ENCODE measurements around the gene HAO2.
"Not testable (repeated sequence)": the region's sequence is repeated elsewhere in the genome, so short reads cannot be mapped to it uniquely, and the experiment has no call there.

The HAO2 gene

DNA sequence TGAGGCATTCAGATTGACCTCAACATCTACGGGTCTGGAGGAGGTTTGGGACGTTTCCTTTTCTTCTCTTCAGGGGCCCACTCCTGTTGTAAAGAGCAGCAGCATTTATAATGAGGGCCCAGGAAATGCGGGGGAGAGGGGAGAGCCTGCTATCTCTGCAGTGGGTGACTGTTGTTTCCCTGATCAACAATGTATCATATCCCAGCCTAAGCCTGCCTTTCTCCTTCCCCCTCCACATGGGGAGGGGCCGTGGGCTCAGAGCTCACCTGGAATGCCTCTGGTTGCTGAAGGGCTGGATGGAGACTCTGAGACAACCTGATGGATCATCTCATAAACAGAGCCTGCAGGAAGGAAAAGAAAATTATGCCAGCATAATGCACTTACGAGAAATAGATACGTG, 36.0 kb upstream of the HAO2 start:
- DNase-seq (ENCODE audit: insufficient read length, low spot score) (no peak), FAIRE-seq (no peak)
- TF ChIP-seq, protein P1, sequence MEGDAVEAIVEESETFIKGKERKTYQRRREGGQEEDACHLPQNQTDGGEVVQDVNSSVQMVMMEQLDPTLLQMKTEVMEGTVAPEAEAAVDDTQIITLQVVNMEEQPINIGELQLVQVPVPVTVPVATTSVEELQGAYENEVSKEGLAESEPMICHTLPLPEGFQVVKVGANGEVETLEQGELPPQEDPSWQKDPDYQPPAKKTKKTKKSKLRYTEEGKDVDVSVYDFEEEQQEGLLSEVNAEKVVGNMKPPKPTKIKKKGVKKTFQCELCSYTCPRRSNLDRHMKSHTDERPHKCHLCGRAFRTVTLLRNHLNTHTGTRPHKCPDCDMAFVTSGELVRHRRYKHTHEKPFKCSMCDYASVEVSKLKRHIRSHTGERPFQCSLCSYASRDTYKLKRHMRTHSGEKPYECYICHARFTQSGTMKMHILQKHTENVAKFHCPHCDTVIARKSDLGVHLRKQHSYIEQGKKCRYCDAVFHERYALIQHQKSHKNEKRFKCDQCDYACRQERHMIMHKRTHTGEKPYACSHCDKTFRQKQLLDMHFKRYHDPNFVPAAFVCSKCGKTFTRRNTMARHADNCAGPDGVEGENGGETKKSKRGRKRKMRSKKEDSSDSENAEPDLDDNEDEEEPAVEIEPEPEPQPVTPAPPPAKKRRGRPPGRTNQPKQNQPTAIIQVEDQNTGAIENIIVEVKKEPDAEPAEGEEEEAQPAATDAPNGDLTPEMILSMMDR (IDR thresholded peaks at IDR 0.05; ENCODE audit: insufficient read depth, missing control alignments): no peak

DNA sequence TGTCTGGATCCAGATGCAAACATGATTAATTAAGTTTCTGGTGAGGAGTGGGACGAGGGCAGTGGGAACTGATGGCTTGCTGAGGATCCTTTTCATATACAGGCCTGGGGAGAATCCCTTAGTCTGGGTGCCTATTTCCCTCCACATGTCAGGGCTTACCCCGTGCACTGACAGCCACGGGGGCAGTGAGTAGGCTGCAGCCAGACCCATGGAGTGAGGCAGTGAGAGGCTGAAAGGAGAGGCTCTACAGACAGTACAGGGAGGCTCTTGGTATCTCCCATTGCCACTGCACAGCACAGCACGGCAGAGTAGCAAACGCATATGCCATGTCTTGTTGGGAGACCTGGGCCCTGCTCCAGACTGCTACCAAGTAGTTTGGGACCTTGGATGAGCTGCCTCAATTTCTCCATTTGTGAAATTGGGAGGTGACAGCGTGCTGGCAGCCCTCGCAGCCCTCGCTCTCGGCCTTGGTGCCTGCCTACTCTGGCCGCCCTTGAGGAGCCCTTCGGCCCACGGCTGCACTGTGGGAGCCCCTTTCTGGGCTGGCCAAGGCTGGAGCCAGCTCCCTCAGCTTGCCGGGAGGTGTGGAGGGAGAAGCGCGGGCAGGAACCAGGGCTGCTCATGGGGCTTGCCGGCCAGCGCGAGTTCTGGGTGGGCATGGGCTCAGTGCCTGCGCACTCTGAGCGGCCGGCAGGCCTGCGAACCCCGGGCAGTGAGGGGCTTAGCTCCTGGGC, 35.3 kb upstream of the HAO2 start:
- DNase-seq (ENCODE audit: insufficient read length, low spot score) (no peak), FAIRE-seq (no peak)
- TF ChIP-seq, protein P1 (IDR thresholded peaks at IDR 0.05; ENCODE audit: insufficient read depth, missing control alignments): no peak

DNA sequence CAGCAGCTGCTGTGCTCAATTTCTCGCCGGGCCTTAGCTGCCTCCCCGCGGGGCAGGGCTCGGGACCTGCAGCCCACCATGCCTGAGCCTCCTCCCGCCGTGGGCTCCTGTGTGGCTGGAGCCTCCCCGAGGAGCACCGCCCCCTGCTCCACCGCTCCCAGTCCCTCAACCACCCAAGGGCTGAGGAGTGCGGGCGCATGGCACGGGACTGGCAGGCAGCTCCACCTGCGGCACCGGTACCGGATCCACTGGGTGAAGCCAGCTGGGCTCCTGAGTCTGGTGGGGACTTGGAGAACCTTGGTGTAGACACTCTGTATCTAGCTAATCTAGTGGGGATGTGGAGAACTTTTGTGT, 34.7 kb upstream of the HAO2 start:
- DNase-seq (ENCODE audit: insufficient read length, low spot score); FAIRE-seq: not testable (repeated sequence)

DNA sequence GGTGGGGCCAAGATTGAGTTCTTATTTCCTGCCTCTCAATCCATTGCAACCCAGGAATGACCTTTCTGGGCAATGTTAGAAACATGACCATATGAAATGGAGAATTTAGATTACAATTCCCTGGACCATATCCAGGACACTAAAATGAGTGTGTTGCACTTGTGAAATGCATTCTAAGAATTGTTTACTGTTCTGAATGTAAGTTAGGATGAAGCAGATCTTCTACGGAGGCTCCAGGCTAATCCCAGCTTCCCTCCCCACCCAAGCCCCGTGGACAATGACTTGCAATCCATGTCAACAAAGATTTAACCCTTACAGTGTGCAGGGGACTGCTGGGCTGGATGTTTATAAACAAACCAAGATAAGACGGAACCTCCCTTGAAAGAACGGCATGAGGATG, 31.7 kb upstream of the HAO2 start:
- TF ChIP-seq, protein P1 (IDR thresholded peaks at IDR 0.05; ENCODE audit: insufficient read depth, missing control alignments): no peak
- FAIRE-seq (no peak), DNase-seq (ENCODE audit: insufficient read length, low spot score) (no peak)

DNA sequence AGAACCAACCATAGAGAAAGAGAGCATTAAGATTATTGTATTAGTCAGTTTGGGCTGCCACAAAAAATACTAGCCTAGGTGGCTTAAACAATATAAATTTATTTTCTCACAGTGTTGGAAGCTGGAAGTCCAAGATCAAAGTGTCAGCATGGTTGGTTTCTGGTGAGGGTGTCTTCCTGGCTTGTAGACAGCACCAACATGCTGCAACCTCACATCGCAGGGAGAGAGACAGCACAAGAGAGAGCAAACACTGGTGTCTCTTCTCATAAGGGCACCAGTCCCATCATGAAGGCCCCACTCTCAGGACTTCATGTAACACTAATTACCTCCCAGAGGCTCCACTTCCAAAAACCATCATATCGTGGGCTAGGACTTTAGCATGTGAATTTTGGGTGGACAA, 30.6 kb upstream of the HAO2 start:
- TF ChIP-seq, protein P1 (IDR thresholded peaks at IDR 0.05; ENCODE audit: insufficient read depth, missing control alignments): no peak
- FAIRE-seq (no peak), DNase-seq (ENCODE audit: insufficient read length, low spot score) (no peak)

DNA sequence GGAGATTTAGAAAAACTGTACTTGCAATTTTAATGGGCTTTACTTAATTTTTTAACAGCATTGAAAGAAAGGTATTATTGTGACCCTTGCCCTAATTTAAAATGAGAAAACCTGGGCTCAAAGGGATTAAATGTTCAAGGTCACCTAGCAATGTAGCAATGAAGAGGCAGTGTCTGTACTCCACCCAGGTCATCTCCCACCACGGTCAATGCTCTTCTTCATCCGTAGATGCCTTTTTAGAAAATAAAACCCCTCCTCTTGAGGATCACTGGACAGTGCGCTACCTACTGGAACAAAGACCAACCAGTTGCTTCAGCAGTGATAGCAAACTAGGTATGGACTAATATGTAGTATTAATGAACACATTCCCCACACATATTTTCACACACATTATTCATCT, 29.8 kb upstream of the HAO2 start:
- TF ChIP-seq, protein P1 (IDR thresholded peaks at IDR 0.05; ENCODE audit: insufficient read depth, missing control alignments): no peak
- no peak for FAIRE-seq
- no peak for DNase-seq (ENCODE audit: insufficient read length, low spot score)

DNA sequence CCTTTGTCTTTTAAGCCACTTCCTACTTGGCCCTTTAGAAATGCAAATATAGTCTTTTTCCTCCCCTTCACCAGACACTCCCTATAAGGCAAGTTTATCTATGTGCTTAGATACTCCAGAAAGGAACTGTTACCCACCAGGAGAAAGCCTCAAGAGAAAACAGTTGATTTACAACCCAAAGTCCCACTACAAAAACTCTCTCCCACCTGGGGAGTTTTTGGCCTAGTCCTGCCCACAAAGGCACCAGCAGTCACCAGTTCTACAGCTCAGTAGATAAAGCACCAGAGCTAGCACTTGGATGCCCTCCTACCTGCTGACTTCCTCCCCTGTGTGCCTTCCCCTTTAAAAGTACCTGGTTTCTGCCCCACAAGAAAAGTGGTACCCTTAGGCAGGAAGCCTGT, 27.7 kb upstream of the HAO2 start:
- FAIRE-seq (no peak), DNase-seq (ENCODE audit: insufficient read length, low spot score) (no peak)
- TF ChIP-seq, protein P1 (IDR thresholded peaks at IDR 0.05; ENCODE audit: insufficient read depth, missing control alignments): no peak

Data from D721Med (cell line).